ENCODE data around the gene CELA2B.
"Not testable (repeated sequence)": the region's sequence is repeated elsewhere in the genome, so short reads cannot be mapped to it uniquely, and the experiment has no call there.

Gene CELA2B

DNA sequence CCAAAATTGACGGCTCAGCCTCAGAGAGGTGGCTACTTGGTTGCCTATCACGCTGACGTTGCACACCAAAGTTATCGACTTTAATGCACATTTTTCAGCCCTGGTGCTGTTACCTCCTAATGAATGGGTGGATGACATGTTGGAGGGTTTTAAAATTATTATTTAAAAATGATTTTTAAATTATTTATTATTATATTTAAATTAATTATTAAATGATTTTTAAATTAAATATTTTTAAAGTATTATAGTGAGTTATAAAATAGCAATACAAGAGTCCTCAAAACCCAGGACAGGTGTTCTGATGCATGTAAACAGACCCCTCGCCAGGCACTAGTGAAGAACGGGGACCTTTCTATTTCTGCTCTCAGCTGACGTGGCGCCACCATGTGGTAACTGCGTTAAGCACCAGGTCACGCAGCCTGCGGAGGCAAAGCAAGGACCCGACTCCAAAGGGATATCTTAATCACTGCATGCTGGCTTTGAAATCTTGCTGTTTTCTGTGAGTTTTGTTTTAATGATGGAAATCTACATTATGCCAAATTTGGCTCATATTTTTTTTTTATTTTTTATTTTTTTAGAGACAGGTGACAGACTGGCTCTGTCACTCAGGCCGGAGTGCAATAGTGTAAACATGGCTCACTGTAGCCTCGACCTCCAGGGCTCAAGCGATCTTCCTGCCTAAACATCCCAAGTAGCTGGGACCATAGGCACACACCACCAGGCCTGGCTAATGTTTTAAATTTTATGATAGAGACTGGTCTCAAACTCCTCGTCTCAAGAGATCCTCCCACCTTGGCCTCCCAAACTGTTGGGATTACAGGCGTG, 25.5 kb downstream of the CELA2B start:
- peak; percentile 54 for DNase-seq

- DNase-seq: no peak
Measured at GRCh38 chr1:15504436-15504835, 28.5 kb downstream of the CELA2B start.

DNA sequence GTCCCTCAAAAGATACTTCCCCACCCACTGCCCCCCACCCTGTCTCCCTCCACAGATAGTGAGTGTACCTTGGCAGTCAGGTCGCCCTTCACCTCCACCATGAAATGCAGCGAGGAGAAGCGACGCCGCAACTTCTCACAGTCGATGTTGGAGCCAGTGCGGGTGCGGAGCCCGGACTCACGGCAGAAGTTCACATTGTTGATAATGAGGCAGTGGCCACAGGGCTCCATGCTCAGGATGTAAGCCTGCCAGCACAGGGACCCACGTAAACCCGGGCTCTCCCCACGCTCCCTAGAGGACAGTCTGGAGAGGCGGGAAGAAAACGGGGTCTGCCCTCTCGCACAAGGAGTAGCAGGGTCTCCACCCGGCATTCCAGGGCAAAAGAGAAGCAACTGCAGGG, 30.9 kb downstream of the CELA2B start:
- DNase-seq: no peak

DNA sequence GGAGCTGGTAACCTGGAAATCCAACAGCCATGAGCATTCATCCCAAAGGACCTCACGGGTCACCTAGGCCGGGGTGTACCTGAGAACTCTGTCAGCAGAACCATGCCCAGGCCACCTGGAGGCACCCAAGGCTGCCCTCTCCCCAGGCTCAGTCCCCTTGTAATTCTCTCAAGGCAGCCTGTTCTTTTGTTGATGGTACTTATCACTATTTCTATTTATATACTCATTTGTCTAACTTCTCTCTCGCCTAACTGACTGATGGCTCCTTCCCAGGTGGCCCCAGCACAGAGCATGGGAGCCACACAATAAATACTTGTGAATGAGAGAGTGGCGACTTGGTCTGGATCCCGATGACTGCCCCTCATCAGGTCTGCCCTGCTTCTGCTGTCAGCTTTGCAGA, 31.4 kb downstream of the CELA2B start:
- DNase-seq: no peak

DNA sequence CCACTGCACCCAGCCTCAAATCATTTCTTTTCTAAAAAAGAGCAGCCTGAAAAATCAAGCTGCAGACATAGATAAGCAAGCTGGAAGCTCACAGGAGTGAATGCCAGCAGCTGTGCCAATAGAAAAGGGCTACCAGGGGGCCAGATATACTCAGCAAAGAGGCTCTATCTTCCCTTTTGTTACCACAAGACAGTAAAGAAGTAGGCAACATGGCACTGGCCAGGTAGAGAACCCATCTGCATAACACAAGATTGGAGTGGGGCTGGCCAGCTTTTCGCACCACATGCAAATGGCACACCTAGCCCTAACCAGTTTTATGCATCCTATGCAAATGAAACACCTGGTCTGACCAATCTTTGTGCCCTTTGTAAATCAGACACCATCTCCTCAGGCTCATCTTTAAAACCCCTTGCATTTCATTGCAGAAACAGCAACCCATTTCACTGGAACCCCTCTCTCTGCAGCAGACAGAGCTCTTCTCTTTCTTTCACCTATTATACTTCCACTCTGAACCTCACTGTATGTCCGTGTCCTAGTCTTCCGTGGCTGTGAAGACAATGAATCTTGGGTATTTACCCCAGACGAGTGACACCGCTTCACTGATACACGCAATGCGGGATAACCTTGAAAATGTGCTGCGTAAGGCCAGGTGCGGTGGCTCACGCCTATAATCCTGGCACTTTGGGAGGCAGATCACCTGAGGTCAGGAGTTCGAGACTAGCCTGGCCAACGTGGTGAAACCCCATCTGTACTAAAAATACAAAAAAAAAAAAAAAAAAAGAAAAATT, 33.0 kb downstream of the CELA2B start:
- DNase-seq: no peak

- no peak for DNase-seq
Measured at GRCh38 chr1:15509586-15509985, 33.7 kb downstream of the CELA2B start.

GRCh38 chr1:15510611-15511405, 34.9 kb downstream of the CELA2B start:
- no peak for DNase-seq

DNA sequence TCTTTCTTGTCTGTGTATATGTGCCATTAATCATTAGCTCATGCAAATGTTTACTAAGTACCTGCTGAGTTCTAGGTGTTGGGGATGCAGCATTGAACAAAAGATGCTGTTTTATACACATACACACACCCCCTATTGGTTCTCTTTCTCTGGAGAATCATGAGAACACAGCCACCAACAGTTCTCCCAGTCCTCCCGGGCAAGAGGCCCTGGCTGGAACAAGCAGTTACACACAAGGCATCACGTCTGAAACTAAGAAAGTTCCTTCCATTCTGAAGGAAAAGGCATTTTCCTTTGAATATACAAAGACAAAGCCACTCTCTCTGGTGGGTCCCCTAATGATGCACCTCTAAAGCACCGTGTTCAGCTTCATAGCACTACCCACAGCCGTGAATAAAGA, 37.3 kb downstream of the CELA2B start:
- DNase-seq: no peak

DNA sequence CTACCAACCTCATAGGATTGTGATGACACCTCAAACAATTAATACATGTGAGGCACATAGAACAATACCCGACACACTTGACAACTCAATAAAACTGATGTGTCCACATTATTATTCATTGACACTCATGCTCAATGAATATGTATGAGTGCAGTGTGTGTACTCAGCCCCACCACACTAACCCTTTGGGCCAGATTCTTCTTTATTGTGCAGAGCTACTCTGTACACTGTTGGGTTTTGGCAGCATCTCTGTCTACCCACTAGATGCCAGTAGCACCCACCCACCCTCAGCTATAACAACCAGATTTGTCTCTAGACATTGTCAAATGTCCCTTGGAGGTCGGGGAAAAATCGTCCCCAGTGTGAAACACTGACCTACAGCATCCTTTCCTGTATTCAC, 38.0 kb downstream of the CELA2B start:
- DNase-seq: no peak

GRCh38 chr1:15514557-15514956, 38.7 kb downstream of the CELA2B start:
- not testable (repeated sequence) for DNase-seq

DNA sequence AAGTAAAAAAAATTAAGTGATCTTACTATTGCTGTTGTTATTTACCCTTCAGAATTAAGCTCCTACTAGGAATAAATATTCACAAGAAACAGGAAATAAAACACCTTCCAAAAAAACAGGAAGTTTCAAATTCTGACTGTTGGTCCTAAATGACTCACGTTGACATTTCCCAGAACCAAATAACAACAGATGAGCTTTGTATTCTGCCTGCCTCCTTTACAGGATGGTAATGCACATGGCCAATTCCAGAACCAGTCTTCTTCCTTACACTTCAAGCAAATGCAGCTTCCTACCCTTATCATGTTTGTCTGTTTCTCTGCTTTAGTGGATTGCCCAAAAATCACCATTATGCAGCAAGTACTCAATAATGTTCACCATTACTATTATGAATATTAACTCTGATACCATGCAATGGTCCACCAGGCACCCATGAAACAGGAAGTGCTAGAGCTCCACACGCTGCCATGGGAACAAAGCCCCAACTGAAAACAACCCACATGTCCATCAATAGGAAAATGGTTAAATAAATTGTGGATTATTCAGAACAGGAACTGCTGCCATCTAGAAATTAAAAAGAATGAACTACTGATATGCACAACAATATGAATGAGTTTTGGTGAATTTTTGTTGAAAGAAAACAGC, 39.2 kb downstream of the CELA2B start:
- no peak for DNase-seq

DNA sequence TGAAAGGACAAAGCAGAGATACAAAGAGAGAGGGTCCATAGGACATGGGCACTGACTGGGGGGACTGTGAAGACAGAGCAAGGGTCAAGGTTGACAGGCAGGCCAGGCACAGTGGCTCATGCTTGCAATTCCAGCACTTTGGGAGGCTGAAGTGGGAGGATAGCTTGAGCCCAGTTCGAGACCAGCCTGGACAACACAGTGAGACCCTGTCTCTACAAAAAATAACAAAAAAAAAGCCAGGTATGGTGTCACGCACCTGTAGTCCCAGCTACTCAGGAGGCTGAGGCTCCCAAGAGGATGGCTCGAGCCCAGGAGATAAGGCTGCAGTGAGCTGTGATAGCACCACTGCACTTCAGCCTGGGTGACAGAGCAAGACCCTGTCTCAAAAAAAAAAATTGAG, 43.7 kb downstream of the CELA2B start:
- no peak for DNase-seq

DNA sequence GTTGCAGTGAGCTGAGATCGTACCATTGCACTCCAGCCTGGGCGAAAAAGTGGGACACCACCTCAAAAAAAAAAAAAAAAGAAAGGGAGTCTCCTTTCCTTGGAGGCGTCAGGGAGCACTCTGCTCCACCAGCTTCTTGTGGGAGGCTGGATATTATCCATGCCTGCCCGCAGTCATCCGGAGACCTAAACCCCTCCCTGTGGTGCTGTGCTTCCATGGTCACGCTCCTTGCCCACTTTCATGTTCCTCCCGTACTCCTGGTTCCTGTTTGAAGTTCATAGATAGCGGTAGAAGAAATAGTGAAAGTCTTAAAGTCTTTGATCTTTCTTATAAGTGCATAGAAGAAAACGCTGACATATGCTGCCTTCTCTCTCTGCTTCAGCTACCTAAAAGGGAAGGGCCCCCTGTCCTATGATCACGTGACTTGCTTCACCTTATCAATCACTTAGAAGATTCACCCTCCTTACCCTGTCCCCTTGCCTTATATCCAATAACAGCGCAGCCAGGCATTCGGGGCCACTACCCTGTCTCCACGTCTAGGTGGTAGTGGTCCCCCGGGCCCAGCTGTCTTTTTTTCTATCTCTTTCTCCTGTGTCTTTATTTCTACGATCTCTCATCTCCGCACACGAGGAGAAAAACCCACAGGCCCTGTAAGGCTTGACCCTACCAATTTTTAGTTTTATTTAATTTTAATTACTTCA, 45.5 kb downstream of the CELA2B start:
- DNase-seq: not testable (repeated sequence)

GRCh38 chr1:15522551-15522950, 46.6 kb downstream of the CELA2B start:
- no peak for DNase-seq

GRCh38 chr1:15523104-15524020, 47.5 kb downstream of the CELA2B start:
- DNase-seq: no peak

- no peak for DNase-seq
Measured at GRCh38 chr1:15524021-15524282, 48.0 kb downstream of the CELA2B start, which contains the start of gene CASP9. CASP9 (minus strand) TSS chr1:15524215; CDS start chr1:15524200, 15 bp downstream.

DNA sequence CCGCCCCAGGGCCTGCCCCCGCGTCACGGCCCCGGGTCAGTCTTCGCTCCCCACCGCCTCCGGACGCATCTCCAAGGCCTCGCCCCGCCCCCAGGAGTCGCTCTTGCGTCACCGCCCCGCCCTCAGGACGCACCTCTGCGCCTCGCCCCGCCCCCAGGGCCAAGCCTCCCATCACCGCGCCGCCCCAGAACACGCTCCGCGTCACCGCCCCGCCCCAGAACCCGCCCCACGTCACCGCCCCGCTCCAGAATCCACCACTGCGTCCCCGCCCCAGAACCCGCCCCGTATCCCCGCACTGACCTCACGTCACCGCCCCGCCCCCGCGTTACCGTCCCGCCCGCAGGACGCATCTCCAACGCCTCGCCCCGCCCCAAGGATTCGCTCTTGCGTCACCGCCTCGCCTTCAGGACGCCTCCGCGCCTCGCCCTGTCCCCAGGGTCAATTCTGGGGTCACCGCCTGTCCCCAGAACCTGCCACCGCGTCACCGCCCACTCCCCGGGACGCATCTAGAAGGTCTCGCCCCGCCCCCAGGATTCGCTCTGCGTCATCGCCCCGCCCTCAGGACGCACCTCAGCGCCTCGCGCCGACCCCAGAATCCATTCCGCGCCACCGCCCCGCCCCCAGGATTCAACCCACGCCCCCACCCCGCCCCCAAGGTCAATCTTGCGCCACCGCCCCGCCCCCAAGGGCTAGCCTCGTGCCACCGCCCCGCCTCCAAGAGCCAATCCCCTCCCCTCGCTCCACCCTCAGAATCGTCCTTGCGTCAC, 48.6 kb downstream of the CELA2B start:
- DNase-seq: peak; percentile 99

GRCh38 chr1:15525050-15526020, 49.4 kb downstream of the CELA2B start:
- peak; percentile 99 for DNase-seq

- DNase-seq: no peak
Measured at GRCh38 chr1:15526021-15526489, 50.2 kb downstream of the CELA2B start.

Data from activated naive CD4-positive, alpha-beta T cell treated with Interleukin-2 at 50 U/mL for 16 hours (primary cell).